IMR-90 (cell line): ENCODE data around the gene RPL10. TPM values are rescaled to one million over a fixed set of nuclear protein-coding genes. Genes with fewer than 3 reads are reported as not detected.

ENCODE experiments used
- ATAC-seq: fragments of 200-7000 bp; cut with Tn5 transposase; 2 replicates; pipeline ENCODE4 v1.9.1; 2020; ENCODE audit warnings: low read depth, mild to moderate bottlenecking, moderate library complexity
- BruUV-seq: library from RNA; stranded (reverse); fragments of 400-500 nt; replicated peaks from 2 replicates; lab custom pipeline; 2021; lab: Mats Ljungman, UMichigan
- CTCF ChIA-PET: fragments of 300-600 bp; formaldehyde crosslinking; extraction: SDS; loops from one replicate; lab custom pipeline; 2021; ENCODE audit warnings: antibody characterized with exemption; lab: Yijun Ruan, JAX
- POLR2A ChIA-PET: fragments of 300-600 bp; sonication (Branson Sonifier 250); formaldehyde crosslinking; loops from one replicate; lab custom pipeline; 2022; ENCODE audit warnings: antibody characterized with exemption; ENCODE audit not compliant: unreplicated experiment; lab: Charles Lee
- DNase-seq: peaks from one replicate; pipeline ENCODE4 v3.0.0; 2013
- H2AFZ ChIP-seq: replicated peaks from 2 replicates; pipeline ENCODE3; 2013; ENCODE audit warnings: low read length, mild to moderate bottlenecking; ENCODE audit not compliant: poor library complexity
- H2AK5ac ChIP-seq: 2 replicates; pipeline ENCODE4 v1.6.1; 2013; ENCODE audit warnings: low read depth, low read length, inconsistent platforms
- H2AK9ac ChIP-seq: replicated peaks from 2 replicates; pipeline ENCODE3; 2013; ENCODE audit warnings: mild to moderate bottlenecking, low read depth, low read length, moderate library complexity; ENCODE audit not compliant: poor library complexity
- H2BK120ac ChIP-seq: 2 replicates; pipeline ENCODE4 v1.6.1; 2013; ENCODE audit warnings: low read depth, low read length, inconsistent platforms
- H2BK15ac ChIP-seq: 3 replicates; pipeline ENCODE4 v1.6.1; 2013; ENCODE audit warnings: low read depth, low read length, inconsistent platforms
- H2BK20ac ChIP-seq: 2 replicates; pipeline ENCODE4 v1.6.1; 2013; ENCODE audit warnings: low read depth, mild to moderate bottlenecking, inconsistent platforms, low read length, moderate library complexity
- H2BK5ac ChIP-seq: 2 replicates; pipeline ENCODE4 v1.6.1; 2013; ENCODE audit warnings: mild to moderate bottlenecking, low read depth, low read length, inconsistent platforms; ENCODE audit not compliant: poor library complexity, severe bottlenecking
- H3K14ac ChIP-seq: replicated peaks from 2 replicates; pipeline ENCODE4 v1.6.1; 2013; ENCODE audit warnings: low read depth, low read length, inconsistent platforms
- H3K18ac ChIP-seq: 2 replicates; pipeline ENCODE4 v1.6.1; 2013; ENCODE audit warnings: low read depth, low read length, control low read depth
- H3K23ac ChIP-seq: 2 replicates; pipeline ENCODE4 v1.6.1; 2013; ENCODE audit warnings: low read depth, low read length, inconsistent platforms
- H3K27ac ChIP-seq: 2 replicates; pipeline ENCODE4 v1.5.1; 2013; ENCODE audit warnings: mild to moderate bottlenecking, control low read depth, low read length; ENCODE audit not compliant: insufficient read depth
- H3K27me3 ChIP-seq: 2 replicates; pipeline ENCODE4 v1.6.1; 2013; ENCODE audit warnings: low read length; ENCODE audit not compliant: control insufficient read depth, insufficient read depth
- H3K36me3 ChIP-seq: 2 replicates; pipeline ENCODE4 v1.6.1; 2013; ENCODE audit warnings: low read length, mixed read lengths; ENCODE audit not compliant: control insufficient read depth, insufficient read depth
- H3K4ac ChIP-seq: 2 replicates; pipeline ENCODE4 v1.6.1; 2013; ENCODE audit warnings: low read depth, low read length, inconsistent platforms
- H3K4me1 ChIP-seq: 2 replicates; pipeline ENCODE4 v1.6.1; 2013; ENCODE audit warnings: low read length, mixed read lengths; ENCODE audit not compliant: control insufficient read depth, insufficient read depth
- H3K4me2 ChIP-seq: 2 replicates; pipeline ENCODE4 v1.6.1; 2013; ENCODE audit warnings: low read depth, mild to moderate bottlenecking, control low read depth, low read length, moderate library complexity
- H3K4me3 ChIP-seq: 2 replicates; pipeline ENCODE4 v1.5.1; 2013; ENCODE audit warnings: low read depth, mild to moderate bottlenecking, control low read depth, low read length, moderate library complexity; ENCODE audit not compliant: insufficient read depth
- H3K56ac ChIP-seq: 2 replicates; pipeline ENCODE4 v1.6.1; 2013; ENCODE audit warnings: low read length, inconsistent platforms; ENCODE audit not compliant: insufficient read depth; ENCODE audit errors: extremely low read depth
- H3K79me1 ChIP-seq, 2 experiments: 2 replicates each; pipeline ENCODE4 v1.6.1; 2013; ENCODE audit warnings: low read length in 2 of 2, inconsistent platforms in 1 of 2, low read depth in 1 of 2
- H3K9ac ChIP-seq: 2 replicates; pipeline ENCODE4 v1.6.1; 2013; ENCODE audit warnings: low read depth, low read length, control low read depth
- H3K9me1 ChIP-seq: 2 replicates; pipeline ENCODE4 v1.6.1; 2013; ENCODE audit warnings: low read length, inconsistent platforms; ENCODE audit not compliant: insufficient read depth
- H3K9me3 ChIP-seq: 2 replicates; pipeline ENCODE4 v1.6.1; 2013; ENCODE audit warnings: low read length; ENCODE audit not compliant: control insufficient read depth, insufficient read depth
- H4K20me1 ChIP-seq: 2 replicates; pipeline ENCODE4 v1.6.1; 2013; ENCODE audit warnings: low read length, inconsistent platforms; ENCODE audit not compliant: insufficient read depth
- H4K5ac ChIP-seq: 2 replicates; pipeline ENCODE4 v1.6.1; 2013; ENCODE audit warnings: mild to moderate bottlenecking, low read depth, low read length, control low read depth
- H4K8ac ChIP-seq, 2 experiments: 2 replicates each; pipeline ENCODE4 v1.6.1; 2013; ENCODE audit warnings: low read depth in 2 of 2, low read length in 2 of 2, control low read depth in 1 of 2, inconsistent platforms in 1 of 2
- H4K91ac ChIP-seq: 2 replicates; pipeline ENCODE4 v1.6.1; 2013; ENCODE audit warnings: low read depth, low read length, inconsistent platforms; ENCODE audit not compliant: insufficient read depth
- BHLHE40 ChIP-seq: fragments of 150-350 bp; IDR thresholded peaks from 2 replicates; pipeline ENCODE4 v1.6.1; 2016; ENCODE audit warnings: mild to moderate bottlenecking, low read depth, low read length
- MAZ ChIP-seq: IDR thresholded peaks from 2 replicates; pipeline ENCODE4 v1.6.1; 2012; ENCODE audit warnings: low read depth, mild to moderate bottlenecking, low read length, improper control_type of control experiment, moderate library complexity, borderline replicate concordance
- MXI1 ChIP-seq: IDR thresholded peaks from 2 replicates; pipeline ENCODE4 v1.6.1; 2012; ENCODE audit warnings: low read depth, mild to moderate bottlenecking, low read length, moderate library complexity, borderline replicate concordance
- POLR2A ChIP-seq: IDR thresholded peaks from 2 replicates; pipeline ENCODE4 v1.6.1; 2012; ENCODE audit warnings: mild to moderate bottlenecking, low read depth, low read length
- RFX5 ChIP-seq: IDR thresholded peaks from 2 replicates; pipeline ENCODE4 v1.8.0; 2012; ENCODE audit warnings: low read depth, mild to moderate bottlenecking, low read length, moderate library complexity
- SMC3 ChIP-seq: fragments of 150-350 bp; IDR thresholded peaks from 2 replicates; pipeline ENCODE4 v1.6.1; 2016; ENCODE audit warnings: low read depth, mild to moderate bottlenecking, antibody characterized with exemption, low read length, moderate library complexity
- WGBS, 2 experiments: methylation state at CpG; one replicate each; pipeline versions ENCODE4 v1.1.5 to v1.1.7; 2013; ENCODE audit warnings: missing lambda C conversion rate in 2 of 2; ENCODE audit not compliant: insufficient read length in 1 of 2; ENCODE audit errors: extremely low coverage in 2 of 2; 5-methylcytosine and 5-hydroxymethylcytosine counted together
- dilution Hi-C: fragments of 300-500 bp; cut with HindIII; formaldehyde crosslinking; loops from one replicate; pipeline ENCODE4 v1.14.3; 2018; ENCODE audit warnings: low sequenced_read_pairs; ENCODE audit not compliant: unreplicated experiment
- in situ Hi-C: fragments of 300-500 bp; cut with MboI; formaldehyde crosslinking; loops from 3 replicates; pipeline ENCODE4 v1.14.3; 2019; ENCODE audit warnings: low sequenced_read_pairs, inconsistent platforms, mixed read lengths
- intact Hi-C: fragments of 100-400 bp; cut with micrococcal nuclease; formaldehyde crosslinking; loops from 2 replicates; pipeline ENCODE4 v1.10.0; 2022
- polyA plus RNA-seq, 3 experiments: library from polyadenylated mRNA; depleted of rRNA; stranded (reverse); fragments of >200 nt; gene quantifications; 2 replicates each; pipeline ENCODE4 v1.2.3, GENCODE V29; 2012; ENCODE audit warnings: low replicate concordance in 1 of 3
- total RNA-seq: library from RNA; depleted of rRNA; stranded (reverse); fragments of >200 nt; gene quantifications from 2 replicates; pipeline ENCODE4 v1.2.3, GENCODE V29; 2012
- TF ChIP-seq, protein P1 (sequence below): fragments of 150-350 bp; IDR thresholded peaks from 2 replicates; pipeline ENCODE4 v1.6.1; 2016; ENCODE audit warnings: low read depth, mild to moderate bottlenecking, low read length, moderate library complexity, borderline replicate concordance

Gene RPL10
- total and polyA plus RNA-seq, 2 of the 4 experiments (the other 2 are of a cell fraction): 1,582 to 7,467 TPM

- Histone ChIP-seq H3K4me2 (peak overlapping the region; percentile 68), H3K56ac (peak overlapping the region; percentile 90), H2AFZ (peak overlapping the region; percentile 41), H4K20me1 (peaks cover 48% of the 10 kb centered on the region), H3K4me1 (peaks cover 9% of the 10 kb centered on the region), H3K36me3 (peaks cover 36% of the 10 kb centered on the region), H2BK20ac (no peak overlapping the region), H2AK9ac (peak overlapping the region; percentile 98), H3K23ac (peak overlapping the region; percentile 83), H3K4me3 (peak overlapping the region; percentile 95), H4K91ac (peak overlapping the region; percentile 84), H2BK15ac (no peak overlapping the region), H3K18ac (peak overlapping the region; percentile 40; the same call in 1 of the 2 replicates), H4K8ac (peak overlapping the region in 1 of 2 experiments; percentile 76; a peak in 1 of 4 replicates), H3K79me1 (peaks cover 0 to 7% of the 10 kb centered on the region in 2 experiments; a peak in 2 of 4 replicates), H2BK120ac (no peak overlapping the region), H3K9ac (peak overlapping the region; percentile 100), H3K27ac (peak overlapping the region; percentile 99), H3K14ac (peak overlapping the region; percentile 58; the same call in 1 of the 2 replicates), H3K9me3 (no peaks in the 10 kb centered on the region), H2BK5ac (peak overlapping the region; percentile 94), H3K4ac (peak overlapping the region; percentile 77), H3K9me1 (0 out of 2 replicates have a peak, but pooled peaks cover under 1% of the 10 kb centered on the region), H2AK5ac (peak overlapping the region; percentile 81), H3K27me3 (no peaks in the 10 kb centered on the region), H4K5ac (no peak overlapping the region; the same call in 1 of the 2 replicates)
- dilution Hi-C loops (no loop called here), intact Hi-C loops (loop anchor here (5.0 kb wide), 1 partner anchor 161 kb away; no protein-coding TSS in a partner anchor), in situ Hi-C loops (no loop called here)
- ChIA-PET CTCF (no interaction called here), POLR2A (interaction anchor here (0.5 to 1.3 kb wide), 6 partner anchors 8 to 420 kb away, joined by 3 to 4 read pairs (median 4); partner anchors contain the start of genes RPL10 and SLC10A3)
- TSS peak; percentile 80 for BruUV-seq
- TF ChIP-seq MAZ (peak; percentile 87), BHLHE40 (no peak), MXI1 (peak; percentile 42; the same call in 1 of the 2 replicates), POLR2A (peak; percentile 98), SMC3 (no peak), RFX5 (no peak)
- TF ChIP-seq, protein P1, sequence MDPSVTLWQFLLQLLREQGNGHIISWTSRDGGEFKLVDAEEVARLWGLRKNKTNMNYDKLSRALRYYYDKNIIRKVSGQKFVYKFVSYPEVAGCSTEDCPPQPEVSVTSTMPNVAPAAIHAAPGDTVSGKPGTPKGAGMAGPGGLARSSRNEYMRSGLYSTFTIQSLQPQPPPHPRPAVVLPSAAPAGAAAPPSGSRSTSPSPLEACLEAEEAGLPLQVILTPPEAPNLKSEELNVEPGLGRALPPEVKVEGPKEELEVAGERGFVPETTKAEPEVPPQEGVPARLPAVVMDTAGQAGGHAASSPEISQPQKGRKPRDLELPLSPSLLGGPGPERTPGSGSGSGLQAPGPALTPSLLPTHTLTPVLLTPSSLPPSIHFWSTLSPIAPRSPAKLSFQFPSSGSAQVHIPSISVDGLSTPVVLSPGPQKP: no peak
- DNase-seq: peak; percentile 89
- ATAC-seq: peak; percentile 42
- WGBS, 2 experiments: 34% methylated on average over 25 of the region's 77 CpGs; no CpG with 5 or more reads in 1 of the 2 experiments
Observed at GRCh38 chrX:154371017-154371788, 27.0 kb upstream of the RPL10 start.
